WTC11 (cell line): ENCODE data around the gene TMEM218.

Experiments used
- ATF3 ChIP-seq: sonication (generic); formaldehyde crosslinking; conservative IDR thresholded peaks from 2 replicates; pipeline ENCODE4 v1.8.1; 2022; ENCODE audit warnings: mild to moderate bottlenecking, missing genetic modification reagents
- CTCF ChIP-seq: fragments of 200-600 bp; IDR thresholded peaks from 2 replicates; pipeline ENCODE4 v1.8.0; 2022; ENCODE audit warnings: antibody characterized with exemption
- FOXK1 ChIP-seq: sonication (generic); formaldehyde crosslinking; IDR thresholded peaks from 2 replicates; pipeline ENCODE4 v1.8.0; 2022; ENCODE audit warnings: mild to moderate bottlenecking, moderate library complexity, missing genetic modification reagents
- GABPB1 ChIP-seq: sonication (generic); formaldehyde crosslinking; IDR thresholded peaks from 2 replicates; pipeline ENCODE4 v1.8.1; 2023; ENCODE audit warnings: mild to moderate bottlenecking, missing genetic modification reagents
- JUN ChIP-seq: sonication (generic); formaldehyde crosslinking; IDR thresholded peaks from 2 replicates; pipeline ENCODE4 v1.8.0; 2023; ENCODE audit warnings: mild to moderate bottlenecking, missing genetic modification reagents
- MAX ChIP-seq: sonication (generic); formaldehyde crosslinking; IDR thresholded peaks from 2 replicates; pipeline ENCODE4 v1.8.0; 2022; ENCODE audit warnings: mild to moderate bottlenecking, missing genetic modification reagents
- MLX ChIP-seq: sonication (generic); formaldehyde crosslinking; IDR thresholded peaks from 2 replicates; pipeline ENCODE4 v1.8.1; 2023; ENCODE audit warnings: mild to moderate bottlenecking, missing genetic modification reagents, moderate library complexity
- NFE2L1 ChIP-seq: sonication (generic); formaldehyde crosslinking; IDR thresholded peaks from 2 replicates; pipeline ENCODE4 v1.8.1; 2023; ENCODE audit warnings: missing genetic modification reagents
- NR3C1 ChIP-seq: sonication (generic); formaldehyde crosslinking; conservative IDR thresholded peaks from 2 replicates; pipeline ENCODE4 v1.8.1; 2023; ENCODE audit warnings: low read depth, mild to moderate bottlenecking, missing genetic modification reagents
- RELA ChIP-seq: sonication (generic); formaldehyde crosslinking; IDR thresholded peaks from 2 replicates; pipeline ENCODE4 v1.8.1; 2022; ENCODE audit warnings: missing genetic modification reagents, mild to moderate bottlenecking, borderline replicate concordance
- SOX15 ChIP-seq: fragments of 250-450 bp; sonication (Bioruptor Pico); IDR thresholded peaks from 2 replicates; pipeline ENCODE4 v1.9.0; 2021; ENCODE audit warnings: mild to moderate bottlenecking
- TEAD4 ChIP-seq: sonication (generic); formaldehyde crosslinking; IDR thresholded peaks from 2 replicates; pipeline ENCODE4 v1.8.0; 2022; ENCODE audit warnings: mild to moderate bottlenecking, missing genetic modification reagents
- USF1 ChIP-seq: sonication (generic); formaldehyde crosslinking; IDR thresholded peaks from 2 replicates; pipeline ENCODE4 v1.8.0; 2022; ENCODE audit warnings: mild to moderate bottlenecking, missing genetic modification reagents

GRCh38 chr11:125061281-125061680 is 50.1 kb downstream of the TMEM218 start:
- TF ChIP-seq USF1 (CRISPR knock-in tag) (no peak), CTCF (no peak), SOX15 (CRISPR knock-in tag) (no peak), MLX (no peak), NFE2L1 (CRISPR knock-in tag) (no peak), GABPB1 (CRISPR knock-in tag) (no peak), MAX (CRISPR knock-in tag) (no peak), JUN (CRISPR knock-in tag) (no peak), RELA (CRISPR knock-in tag) (no peak), TEAD4 (CRISPR knock-in tag) (no peak), ATF3 (CRISPR knock-in tag) (no peak), NR3C1 (no peak), FOXK1 (CRISPR knock-in tag) (no peak)
